Urinary bladder (tissue), 4 donors: ENCODE measurements around the gene PARD6G. TPM values are rescaled to one million over a fixed set of nuclear protein-coding genes. Genes with fewer than 3 reads are reported as not detected.
"Not testable (repeated sequence)": the region's sequence is repeated elsewhere in the genome, so short reads cannot be mapped to it uniquely, and the experiment has no call there.

ENCODE experiments used
- DNase-seq: peaks from one replicate; pipeline ENCODE4 v3.0.0-alpha.2; 2015; ENCODE audit errors: extremely low spot score
- H3K27ac ChIP-seq: one replicate; pipeline ENCODE4 v1.5.1; 2013; ENCODE audit warnings: low read depth, mild to moderate bottlenecking, moderate library complexity
- H3K36me3 ChIP-seq: one replicate; pipeline ENCODE4 v1.6.1; 2013; ENCODE audit warnings: mild to moderate bottlenecking, moderate library complexity; ENCODE audit not compliant: insufficient read depth
- H3K4me1 ChIP-seq: one replicate; pipeline ENCODE4 v1.6.1; 2013; ENCODE audit warnings: mild to moderate bottlenecking, moderate library complexity; ENCODE audit not compliant: insufficient read depth
- H3K4me3 ChIP-seq: one replicate; pipeline ENCODE4 v1.5.1; 2013; ENCODE audit warnings: low read depth, low read length
- WGBS: extraction: QIAGEN DNeasy Blood & Tissue Kit; methylation state at CpG from one replicate; pipeline ENCODE4 v1.1.7; 2013; 5-methylcytosine and 5-hydroxymethylcytosine counted together
- polyA plus RNA-seq: library from polyadenylated mRNA; stranded (reverse); fragments of 200-250 nt; gene quantifications from one replicate; pipeline ENCODE4 v1.2.3, GENCODE V29; 2013
- total RNA-seq: library from RNA; depleted of rRNA; stranded (reverse); fragments of >200 nt; gene quantifications from one replicate; pipeline ENCODE4 v1.2.3, GENCODE V29; 2014
- donor health status: healthy with polysubstance abuse.
- donor health status: healthy.

PARD6G gene
- total and polyA plus RNA-seq, 2 donors: 5.9 to 14.0 TPM

DNA sequence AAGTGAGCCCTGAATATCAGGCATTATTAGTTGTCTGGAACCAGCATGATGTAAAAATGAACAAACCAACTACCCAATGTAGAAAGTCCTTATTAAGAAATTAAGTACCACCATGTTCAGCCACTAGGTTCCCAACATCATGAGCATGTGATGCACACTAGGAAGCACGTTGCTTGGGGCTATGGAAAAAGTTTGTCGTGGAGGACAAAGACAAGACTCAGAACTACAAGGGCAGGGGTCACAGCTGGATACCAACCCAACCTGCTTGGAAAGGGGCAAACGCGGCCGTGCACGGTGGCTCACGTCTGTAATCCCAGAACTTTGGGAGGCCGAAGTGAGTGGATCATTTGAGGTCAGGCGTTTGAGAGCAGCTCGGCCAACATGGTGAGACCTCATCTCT lies 74.3 kb downstream of the PARD6G start:
- Histone ChIP-seq H3K4me3 (no peak overlapping the region), H3K4me1 (no peaks in the 10 kb centered on the region), H3K27ac (no peak overlapping the region), H3K36me3 (no peaks in the 10 kb centered on the region)
- 93% methylated on average over 10 of the region's 10 CpGs for WGBS
- DNase-seq: no peak

DNA sequence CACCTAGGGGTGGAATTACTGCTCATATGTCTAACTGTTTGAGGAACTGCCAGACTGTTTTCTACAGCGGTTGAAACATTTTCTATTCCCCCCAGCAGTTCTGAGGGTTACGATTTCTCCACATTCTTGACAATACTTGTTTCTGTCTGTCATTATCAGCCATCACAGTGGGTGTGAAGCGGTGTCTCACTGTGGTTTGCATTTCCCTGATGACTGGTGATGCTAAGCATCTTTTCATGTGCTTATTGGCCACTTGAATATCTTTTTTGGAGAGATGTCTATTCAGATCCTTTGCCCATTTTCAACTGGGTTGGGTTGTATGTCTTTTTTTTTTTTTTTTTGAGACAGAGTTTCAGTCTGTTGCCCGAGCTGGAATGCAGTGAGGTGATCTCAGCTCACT lies 75.3 kb downstream of the PARD6G start:
- Histone ChIP-seq H3K4me3 (no peak overlapping the region), H3K36me3 (no peaks in the 10 kb centered on the region), H3K27ac (no peak overlapping the region), H3K4me1 (no peaks in the 10 kb centered on the region)
- DNase-seq: no peak
- WGBS: 83% methylated on average over 4 of the region's 4 CpGs

DNA sequence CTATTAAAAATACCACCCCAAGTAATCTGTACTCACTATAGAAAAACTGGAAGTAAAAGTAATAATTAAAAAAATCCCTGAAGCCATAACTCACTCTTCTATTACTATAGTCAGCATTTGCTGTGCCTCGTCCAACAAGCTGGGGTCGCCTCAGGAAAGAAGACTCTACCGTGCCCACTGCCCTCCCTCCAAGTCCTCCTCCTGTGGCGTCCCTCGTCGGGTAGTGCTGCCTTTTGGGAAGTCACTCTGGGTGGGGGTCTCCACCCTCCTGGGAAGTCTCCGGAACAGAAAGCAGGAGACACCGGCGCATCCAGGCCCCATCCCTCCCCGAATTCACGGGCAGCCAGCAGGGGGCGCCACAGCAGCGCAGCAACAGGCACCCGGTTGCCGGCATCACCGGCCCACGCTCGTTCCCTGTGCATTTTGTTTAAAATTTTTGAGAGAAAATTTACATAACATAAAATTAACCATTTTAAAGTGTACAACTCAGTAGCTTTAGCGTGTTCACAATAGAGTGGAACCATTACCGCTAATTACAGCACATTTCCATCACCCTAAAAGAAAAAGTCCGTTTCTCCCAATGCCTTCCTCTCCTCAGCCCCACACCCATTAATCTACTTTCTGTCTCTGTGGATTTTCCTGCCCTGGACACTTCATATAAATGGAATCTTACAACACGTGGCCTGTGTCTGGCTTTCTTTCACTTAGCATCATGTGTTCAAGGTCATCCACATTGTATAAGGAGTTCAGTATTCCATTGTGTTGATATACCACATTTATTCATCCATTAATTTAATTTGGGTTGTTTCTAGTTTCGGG lies 76.1 kb downstream of the PARD6G start:
- Histone ChIP-seq H3K27ac (no peak overlapping the region), H3K36me3 (no peaks in the 10 kb centered on the region), H3K4me3 (peak overlapping the region; percentile 13), H3K4me1 (no peaks in the 10 kb centered on the region)
- 24% methylated on average over 23 of the region's 23 CpGs for WGBS
- no peak for DNase-seq

DNA sequence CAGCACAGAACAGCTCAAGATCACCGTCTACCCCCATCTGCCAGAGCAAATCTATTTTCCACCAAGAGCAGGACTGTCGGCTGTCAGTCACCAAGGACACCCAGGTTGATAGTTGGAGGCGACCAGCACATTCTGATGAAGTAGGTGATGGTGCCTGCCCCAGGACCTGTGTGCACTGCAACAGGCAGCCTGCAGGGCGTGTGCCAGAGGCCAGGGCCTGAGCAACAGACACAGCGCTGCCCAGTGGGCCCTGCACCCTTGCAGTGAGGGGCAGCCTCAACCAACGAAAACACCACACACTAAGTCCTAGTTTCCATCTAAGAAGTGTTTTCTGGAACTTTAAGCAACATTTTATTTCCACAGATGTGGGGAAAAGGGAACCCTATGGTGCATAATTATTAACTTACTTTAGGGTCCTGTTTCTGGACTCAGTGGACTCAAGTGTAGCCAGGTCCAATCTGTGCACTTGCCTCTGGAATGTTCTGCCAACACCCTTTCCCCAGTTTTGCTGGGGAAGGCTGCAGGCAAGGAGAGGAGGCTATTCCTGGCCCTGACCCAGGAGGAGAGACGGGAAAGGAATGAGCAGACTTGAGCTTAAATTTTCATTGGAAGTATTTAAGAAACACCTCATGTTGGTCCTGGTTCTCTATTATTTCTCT lies 76.8 kb downstream of the PARD6G start:
- Histone ChIP-seq H3K27ac (no peak overlapping the region), H3K4me1 (no peaks in the 10 kb centered on the region), H3K36me3 (no peaks in the 10 kb centered on the region), H3K4me3 (no peak overlapping the region)
- no peak for DNase-seq
- WGBS: 84% methylated on average over 7 of the region's 7 CpGs

DNA sequence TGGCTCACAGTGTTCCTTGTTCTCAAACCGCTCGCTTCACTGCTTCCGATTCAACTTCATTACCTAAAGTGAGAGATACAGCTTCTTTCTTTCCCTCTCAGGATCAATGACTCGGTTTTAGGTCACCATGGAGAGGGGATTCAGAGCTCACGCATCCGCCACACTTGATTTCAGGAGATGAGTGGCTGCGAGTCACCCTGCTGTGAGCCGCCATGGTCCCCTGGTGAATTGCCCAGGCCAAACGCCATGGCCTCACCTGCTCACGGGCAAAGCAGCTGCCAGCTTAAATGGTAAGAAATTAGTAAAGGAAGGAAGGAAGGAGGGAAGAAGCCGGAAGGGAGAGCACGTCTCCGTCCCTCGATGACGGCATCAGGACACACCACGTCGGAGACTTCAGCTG lies 77.7 kb downstream of the PARD6G start:
- no peak overlapping the region for H3K27ac ChIP-seq
- no peak overlapping the region for H3K4me3 ChIP-seq
- H3K4me1 ChIP-seq: no peaks in the 10 kb centered on the region
- WGBS: 91% methylated on average over 17 of the region's 17 CpGs
- H3K36me3 ChIP-seq: no peaks in the 10 kb centered on the region
- DNase-seq: no peak

DNA sequence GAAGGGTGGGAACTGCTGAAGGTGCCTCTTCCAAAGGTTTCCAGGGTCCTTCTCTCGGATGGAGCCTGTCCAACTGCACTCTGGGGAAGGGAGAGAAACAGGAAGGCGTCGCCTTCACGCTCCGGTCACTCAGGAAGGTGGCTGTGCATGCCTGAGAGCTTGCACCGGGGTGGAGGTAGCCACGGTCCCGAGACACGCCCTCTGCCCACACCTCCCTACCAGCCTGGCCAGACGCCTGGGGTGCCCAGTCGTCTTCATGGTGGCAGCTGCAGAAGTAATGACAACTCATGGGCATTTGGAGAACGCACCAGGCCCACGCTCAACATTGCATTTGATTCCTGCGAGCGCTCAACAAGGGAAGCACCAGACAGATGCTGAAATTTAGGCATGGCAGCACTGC lies 78.3 kb downstream of the PARD6G start:
- 91% methylated on average over 15 of the region's 15 CpGs for WGBS
- DNase-seq: no peak
- Histone ChIP-seq H3K4me1 (no peaks in the 10 kb centered on the region), H3K36me3 (no peaks in the 10 kb centered on the region), H3K4me3 (no peak overlapping the region), H3K27ac (no peak overlapping the region)

DNA sequence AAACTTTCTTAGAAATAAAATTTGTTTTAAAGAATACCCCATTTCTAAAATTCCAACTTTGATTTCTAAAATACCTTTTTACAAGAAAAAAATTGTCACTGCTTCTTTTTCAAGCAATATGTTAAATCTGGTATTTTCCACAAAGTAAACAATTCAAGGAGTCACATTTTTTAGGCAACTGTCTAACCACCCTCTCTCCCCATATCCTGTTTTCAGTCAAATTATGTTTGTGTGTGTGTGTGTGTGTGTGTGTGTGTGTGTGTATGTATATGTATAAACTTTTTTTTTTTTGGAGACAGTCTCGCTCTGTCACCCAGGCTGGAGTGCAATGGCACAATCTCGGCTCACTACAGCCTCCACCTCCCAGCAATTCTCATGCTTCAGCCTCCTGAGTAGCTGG lies 79.0 kb downstream of the PARD6G start:
- no peak for DNase-seq
- Histone ChIP-seq H3K36me3 (no peaks in the 10 kb centered on the region), H3K4me1 (no peaks in the 10 kb centered on the region), H3K27ac (no peak overlapping the region), H3K4me3 (no peak overlapping the region)
- 91% methylated on average over 2 of the region's 2 CpGs for WGBS

DNA sequence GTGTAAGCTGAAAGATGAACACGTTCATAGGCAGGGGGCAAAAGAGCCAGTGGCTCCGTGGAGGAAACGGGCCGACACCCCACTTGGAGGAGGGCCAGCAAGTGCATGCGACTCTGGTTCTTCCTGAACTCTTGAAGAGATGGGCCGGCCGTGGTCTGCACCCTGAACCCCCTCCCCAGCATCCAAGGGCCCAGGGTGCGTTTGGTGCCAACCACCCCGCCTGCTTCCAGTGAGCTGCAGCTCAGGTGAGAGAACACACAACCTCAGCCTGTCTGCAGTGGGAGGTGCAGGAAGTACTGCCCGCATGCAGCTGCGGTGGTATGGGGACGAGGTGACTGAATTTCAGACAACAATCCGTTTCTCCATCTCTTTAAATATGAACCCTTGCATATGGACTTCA lies 79.4 kb downstream of the PARD6G start:
- no peaks in the 10 kb centered on the region for H3K4me1 ChIP-seq
- no peak overlapping the region for H3K4me3 ChIP-seq
- WGBS: 60% methylated on average over 13 of the region's 13 CpGs
- H3K36me3 ChIP-seq: no peaks in the 10 kb centered on the region
- no peak overlapping the region for H3K27ac ChIP-seq
- DNase-seq: no peak

DNA sequence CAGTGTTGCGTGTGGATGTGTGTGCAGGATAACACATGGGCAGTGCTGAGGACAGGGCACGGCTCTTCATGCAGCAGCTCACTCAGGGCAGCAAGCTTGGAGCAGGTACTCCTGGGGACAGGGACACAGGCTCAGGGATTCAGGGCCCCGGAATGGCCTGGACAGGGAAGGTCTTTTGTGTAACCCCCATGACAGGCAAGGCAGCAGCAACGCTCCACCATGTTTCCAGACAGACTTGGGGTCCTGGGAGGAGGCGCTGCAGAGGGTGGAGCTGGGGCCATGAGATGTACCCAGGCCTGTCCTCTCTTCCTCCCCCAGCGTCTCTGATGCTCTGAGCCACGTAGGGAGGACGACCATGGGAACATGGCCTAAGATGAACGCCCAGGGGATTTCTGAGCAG lies 80.0 kb downstream of the PARD6G start:
- Histone ChIP-seq H3K4me3 (no peak overlapping the region), H3K36me3 (no peaks in the 10 kb centered on the region), H3K27ac (no peak overlapping the region), H3K4me1 (no peaks in the 10 kb centered on the region)
- WGBS: 91% methylated on average over 9 of the region's 9 CpGs
- no peak for DNase-seq

DNA sequence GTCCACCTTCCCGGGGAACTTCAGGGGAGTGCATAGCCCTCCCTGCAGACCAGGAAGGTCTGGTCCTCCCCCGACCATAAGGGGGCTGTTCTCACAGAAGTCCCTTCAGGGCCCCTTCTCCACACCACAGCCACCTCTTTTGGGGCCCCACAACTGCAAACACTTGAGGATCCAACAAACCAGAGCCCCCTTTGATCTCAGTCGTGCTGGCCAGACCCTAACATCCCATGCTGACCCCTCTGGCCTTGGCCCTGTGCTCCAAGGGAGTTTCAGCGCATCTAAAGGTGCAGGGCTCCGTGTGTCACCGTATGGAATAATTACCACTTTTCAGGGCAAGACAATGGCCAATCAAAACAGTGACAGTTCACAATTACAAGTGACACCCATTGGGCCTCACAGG lies 80.6 kb downstream of the PARD6G start:
- Histone ChIP-seq H3K4me3 (no peak overlapping the region), H3K36me3 (no peaks in the 10 kb centered on the region), H3K27ac (no peak overlapping the region), H3K4me1 (no peaks in the 10 kb centered on the region)
- DNase-seq: no peak
- 82% methylated on average over 6 of the region's 6 CpGs for WGBS

DNA sequence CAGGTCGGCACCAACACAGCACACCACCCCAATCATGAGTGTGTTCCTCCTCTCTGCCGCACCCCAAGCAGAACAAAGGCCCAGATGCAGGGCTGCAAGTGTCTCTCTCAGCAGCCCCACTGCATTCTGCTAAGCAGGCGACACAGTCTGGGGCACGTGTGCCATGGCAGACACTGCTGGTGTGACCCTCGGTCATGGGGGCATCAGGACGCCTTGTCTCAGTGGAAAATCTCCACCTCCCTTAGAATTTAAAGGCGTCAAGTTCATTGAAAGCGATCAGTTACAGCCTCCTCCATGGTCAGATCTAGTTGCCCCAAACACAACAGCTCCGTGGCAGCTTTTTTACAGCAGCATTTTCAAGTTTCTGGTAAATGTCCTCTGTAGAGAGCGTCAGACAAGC lies 81.1 kb downstream of the PARD6G start:
- no peaks in the 10 kb centered on the region for H3K4me1 ChIP-seq
- no peak overlapping the region for H3K4me3 ChIP-seq
- H3K27ac ChIP-seq: no peak overlapping the region
- H3K36me3 ChIP-seq: no peaks in the 10 kb centered on the region
- no peak for DNase-seq
- WGBS: 93% methylated on average over 10 of the region's 10 CpGs

DNA sequence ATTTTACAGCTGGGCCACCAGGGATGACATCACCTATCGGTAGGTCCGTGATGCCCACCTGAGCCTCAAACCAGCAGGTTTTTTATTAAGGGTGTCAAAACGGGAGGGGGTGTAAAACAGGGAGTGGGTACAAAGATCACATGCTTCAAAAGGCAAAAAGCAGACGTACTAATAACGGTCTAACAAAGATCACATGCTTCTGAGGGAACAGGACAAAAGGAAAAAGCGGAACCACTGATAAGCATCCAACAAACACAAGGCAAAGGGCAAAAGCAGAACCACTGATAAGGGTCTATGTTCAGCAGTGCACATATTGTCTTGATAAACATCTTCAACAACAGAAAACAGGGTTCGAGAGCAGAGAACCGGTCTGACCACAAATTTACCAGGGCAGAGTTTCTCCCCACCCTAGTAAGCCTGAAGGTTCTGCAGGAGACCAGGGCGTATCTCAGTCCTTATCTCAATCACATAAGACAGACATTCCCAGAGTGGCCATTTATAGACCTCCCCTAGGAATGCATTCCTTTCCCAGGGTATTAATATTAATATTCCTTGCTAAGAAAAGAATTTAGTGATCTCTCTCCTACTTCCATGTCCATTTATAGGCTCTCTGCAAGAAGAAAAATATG lies 82.5 kb downstream of the PARD6G start:
- H3K27ac ChIP-seq, DNase-seq, H3K36me3 ChIP-seq, H3K4me3 ChIP-seq, H3K4me1 ChIP-seq: not testable (repeated sequence)
- 89% methylated on average over 9 of the region's 9 CpGs for WGBS

DNA sequence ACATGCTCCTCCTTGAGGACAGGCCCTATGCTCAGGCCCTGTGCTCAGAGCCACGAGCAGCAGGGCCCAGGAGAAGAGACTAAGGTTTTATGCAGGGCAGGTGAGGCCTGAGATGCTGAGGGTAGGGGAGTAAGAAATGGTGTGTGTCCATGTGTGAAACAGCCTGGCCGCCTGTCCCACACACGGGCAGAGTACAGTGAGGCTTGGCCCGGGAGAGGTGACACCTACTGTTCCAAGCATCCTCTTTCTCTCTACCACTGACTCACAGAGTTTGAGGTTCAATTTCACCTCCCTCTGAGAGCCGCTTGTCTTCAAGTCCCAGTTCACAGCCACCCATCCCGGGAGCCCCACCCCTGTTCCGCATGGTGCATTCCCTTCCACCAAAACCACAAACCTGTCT lies 84.1 kb downstream of the PARD6G start:
- Histone ChIP-seq H3K36me3 (peaks cover 2% of the 10 kb centered on the region), H3K4me1 (no peaks in the 10 kb centered on the region), H3K27ac (no peak overlapping the region), H3K4me3 (no peak overlapping the region)
- WGBS: 95% methylated on average over 7 of the region's 7 CpGs
- DNase-seq: no peak

DNA sequence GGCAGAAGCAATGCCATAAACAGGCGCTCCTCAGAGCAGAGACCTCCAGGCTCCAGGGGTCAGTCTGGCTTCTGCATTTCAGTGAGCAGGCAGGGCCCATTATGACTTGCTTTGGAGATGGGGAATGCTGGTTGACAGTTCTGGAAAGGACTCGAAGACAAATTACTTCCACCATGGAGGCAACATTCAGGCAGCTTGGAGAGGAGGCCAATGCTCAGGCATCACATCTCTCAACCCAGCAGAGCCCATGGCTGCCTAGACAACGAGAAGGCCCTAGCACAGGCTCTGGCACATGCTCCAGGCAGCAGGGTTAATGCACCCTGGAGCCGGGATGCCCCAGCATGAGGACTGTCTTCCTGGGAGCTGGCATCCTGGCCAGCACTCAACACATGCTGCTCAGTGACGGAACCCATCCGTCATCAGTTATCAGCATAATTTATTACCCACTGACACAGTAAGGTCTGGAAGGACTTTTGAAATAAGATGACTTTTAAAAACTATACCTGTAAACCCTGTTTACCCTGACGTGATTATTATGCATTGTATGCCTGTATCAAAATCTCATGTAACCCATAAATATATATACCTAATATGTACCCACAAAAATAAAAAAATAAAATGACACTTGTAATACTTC lies 85.4 kb downstream of the PARD6G start:
- peaks cover 2% of the 10 kb centered on the region for H3K36me3 ChIP-seq
- H3K27ac ChIP-seq: no peak overlapping the region
- no peak overlapping the region for H3K4me3 ChIP-seq
- H3K4me1 ChIP-seq: no peaks in the 10 kb centered on the region
- WGBS: 83% methylated on average over 7 of the region's 7 CpGs
- DNase-seq: no peak
